NCI-H2227 treated with DMSO at 0.1 percent for 48 hours (cell line): ENCODE results near the gene TBCCD1.
"Not testable (repeated sequence)": the region's sequence is repeated elsewhere in the genome, so short reads cannot be mapped to it uniquely, and the experiment has no call there.

Experiments used
- DNase-seq: peaks from one replicate; lab custom pipeline; 2025; lab: John Stamatoyannopoulos, UW

Gene TBCCD1

DNA sequence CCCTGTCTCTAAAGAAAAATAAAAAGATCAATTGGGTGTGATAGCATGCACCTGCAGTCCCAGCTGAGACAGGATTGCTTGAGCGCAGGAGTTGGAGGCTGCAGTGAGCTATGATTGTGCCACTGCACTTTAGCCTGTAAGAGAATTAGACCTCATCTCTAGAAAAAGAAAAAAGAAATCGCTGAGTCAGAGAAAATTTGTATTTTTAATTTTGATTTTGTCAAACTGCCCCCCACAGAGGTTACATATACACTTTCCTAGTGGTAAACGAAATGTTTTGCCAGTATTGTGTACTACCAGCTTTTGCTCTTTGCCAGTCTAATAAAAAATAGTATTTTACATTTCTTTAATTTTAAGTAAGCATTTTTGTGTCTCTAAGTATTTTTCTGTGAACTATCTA, 17.6 kb downstream of the TBCCD1 start:
- no peak for DNase-seq

DNA sequence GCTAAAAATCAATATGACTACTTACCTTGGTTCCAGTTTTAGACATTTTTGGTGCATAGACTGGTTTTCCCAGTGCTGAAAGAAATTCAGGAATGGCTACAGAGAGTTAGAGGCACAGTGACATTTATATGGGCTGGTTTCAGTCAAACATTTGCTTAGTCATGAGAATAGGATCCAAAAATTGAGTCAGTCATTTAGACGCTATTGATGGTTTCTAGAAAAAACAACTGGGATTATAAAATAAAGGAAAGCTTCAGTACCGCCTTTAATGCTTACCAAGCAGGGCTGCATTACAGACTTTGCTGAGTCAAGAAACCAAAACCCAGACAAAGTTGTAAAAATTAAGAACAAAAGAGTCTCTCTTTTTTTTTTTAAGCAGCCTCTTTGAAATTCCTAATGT, 22.9 kb downstream of the TBCCD1 start, which contains the start of gene CRYGS:
TSS of gene CRYGS (minus strand) at position 100 of the 400 bp plus-strand sequence. CDS start at position 46, 54 bp downstream.
- DNase-seq: no peak

DNA sequence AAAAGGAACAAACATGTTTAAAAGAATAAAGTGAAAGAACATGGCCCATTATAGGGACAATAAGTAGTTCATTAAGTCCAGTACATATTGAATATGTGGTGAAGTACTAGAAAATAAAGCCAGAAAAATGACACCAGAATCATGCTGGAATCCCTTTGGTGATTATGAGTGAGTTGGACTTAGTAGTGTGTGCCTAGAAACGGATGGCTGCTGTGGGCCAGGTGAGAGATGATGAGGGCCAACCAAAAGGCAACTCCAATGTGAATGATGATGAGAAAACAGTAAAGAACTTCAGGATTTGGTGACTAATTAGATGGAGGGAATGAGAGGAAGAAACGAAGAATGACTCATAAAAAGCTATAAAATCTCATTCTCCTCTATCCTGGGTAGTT, 26.3 kb downstream of the TBCCD1 start:
- DNase-seq: no peak

DNA sequence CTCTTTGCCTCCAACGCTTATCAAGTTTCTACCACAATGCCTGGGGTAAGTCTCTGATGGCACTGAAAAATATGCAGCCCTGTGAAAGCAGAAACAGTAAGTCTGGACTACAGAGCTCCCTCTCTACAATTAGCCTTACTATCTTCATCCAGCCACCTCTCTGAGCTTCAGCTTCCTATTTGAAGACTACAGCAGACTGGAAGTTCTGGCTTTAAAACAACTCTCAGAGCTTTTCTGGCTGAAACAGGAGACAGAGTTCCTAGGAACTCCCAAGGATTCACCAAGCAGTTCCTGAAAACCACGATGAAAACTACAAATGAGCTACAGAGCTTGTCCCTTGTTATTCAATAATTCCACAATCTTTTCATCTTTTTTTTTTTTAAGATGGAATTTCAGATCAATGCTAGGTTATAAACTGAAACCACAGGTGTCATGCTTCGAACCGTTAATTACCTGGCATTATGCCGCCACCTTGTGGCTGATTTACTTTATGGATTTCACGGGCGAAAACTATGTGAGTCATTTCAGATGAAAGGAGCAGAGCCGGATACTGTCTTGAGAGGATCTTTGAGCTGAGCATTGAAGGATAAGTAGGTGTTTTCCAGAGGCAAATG, 26.8 kb downstream of the TBCCD1 start:
- peak; percentile 78 for DNase-seq

DNA sequence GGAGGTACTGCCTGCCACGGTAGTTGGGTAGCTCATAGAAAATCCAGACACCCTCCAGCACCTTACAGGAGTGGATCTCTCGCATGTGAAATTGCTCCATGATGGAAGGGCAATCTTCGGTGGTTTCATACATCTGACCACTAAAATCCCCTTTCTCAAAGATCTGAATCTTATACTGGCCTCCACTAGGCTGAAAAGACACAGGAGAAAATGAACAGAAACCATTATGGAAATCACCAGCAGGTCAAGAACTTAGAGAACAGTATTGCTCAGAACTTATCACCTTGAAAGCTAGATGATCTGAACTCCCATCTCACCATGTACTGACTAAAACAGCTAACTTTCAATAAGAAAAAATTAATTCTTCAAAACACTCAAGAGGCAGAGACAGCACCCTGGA, 28.4 kb downstream of the TBCCD1 start:
- no peak for DNase-seq

DNA sequence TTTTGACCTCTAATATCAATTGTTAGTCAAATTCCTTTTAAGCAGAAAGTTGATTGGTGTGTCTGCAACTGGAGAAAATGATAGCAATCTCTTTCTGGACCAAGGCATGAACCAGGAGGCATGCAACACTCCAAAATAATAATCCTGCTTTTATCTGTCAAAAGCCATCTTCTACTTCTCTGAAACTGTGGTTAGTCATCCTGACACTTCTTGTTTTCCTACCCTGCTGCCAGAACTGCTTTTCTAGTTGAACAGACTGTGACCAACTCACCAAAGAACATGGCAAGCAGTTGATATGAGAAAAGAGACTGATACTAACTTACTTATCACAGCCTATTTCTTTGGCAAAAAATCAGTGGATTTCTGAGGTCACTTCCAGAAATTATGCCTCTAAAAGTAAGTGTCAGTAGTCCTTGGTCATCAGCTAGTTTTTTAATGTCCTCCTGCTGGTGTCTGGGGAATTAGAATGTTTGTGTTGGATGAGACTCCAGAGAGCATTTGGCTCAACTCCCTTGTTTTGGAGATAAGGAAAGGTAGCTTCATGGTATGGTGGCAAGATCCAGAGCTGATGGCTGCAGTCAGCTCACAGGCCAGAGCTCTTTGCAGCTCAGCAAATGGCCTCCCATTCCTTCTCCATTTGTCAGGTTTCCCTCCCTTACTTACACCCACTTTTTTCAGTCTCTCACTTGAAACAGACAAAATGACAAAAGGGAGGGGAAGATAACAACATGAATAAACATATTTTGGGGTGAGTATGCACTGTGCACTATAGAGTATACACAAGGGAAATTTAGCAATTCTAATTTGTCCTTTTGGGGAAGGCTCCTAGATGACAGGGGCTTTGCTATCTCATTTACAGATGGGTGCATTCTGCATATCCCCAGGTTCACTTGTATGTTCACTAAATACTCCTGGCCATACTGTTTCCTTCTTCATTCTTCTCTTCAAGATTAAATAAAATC, 30.0 kb downstream of the TBCCD1 start:
- DNase-seq: no peak

DNA sequence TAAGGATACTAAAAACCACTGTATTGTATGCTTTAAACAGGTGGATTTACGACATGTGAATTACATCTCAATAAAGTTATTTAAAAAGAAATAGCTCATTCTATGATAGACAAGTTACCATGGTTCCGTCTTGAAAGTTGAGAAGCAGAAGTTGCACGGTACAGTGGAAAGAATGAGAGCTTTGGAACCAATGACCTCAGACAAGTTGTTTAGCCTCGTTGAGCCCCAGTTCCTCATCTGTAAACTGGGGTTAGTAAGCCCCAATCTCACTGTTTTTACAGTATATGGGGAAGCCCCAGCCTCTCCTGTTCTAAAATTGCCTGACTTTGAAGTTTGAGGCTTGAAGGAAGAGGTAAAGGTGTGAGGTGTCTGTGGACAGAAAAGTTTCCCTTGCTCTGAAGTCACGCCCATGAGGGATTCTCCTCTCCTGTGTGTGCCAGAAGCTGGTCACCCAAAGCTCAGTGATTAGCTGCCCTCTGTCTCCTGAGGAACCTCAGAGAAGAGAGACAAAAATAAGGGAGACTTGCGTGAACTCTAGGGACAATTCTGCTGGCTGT, 32.9 kb downstream of the TBCCD1 start:
- no peak for DNase-seq

DNA sequence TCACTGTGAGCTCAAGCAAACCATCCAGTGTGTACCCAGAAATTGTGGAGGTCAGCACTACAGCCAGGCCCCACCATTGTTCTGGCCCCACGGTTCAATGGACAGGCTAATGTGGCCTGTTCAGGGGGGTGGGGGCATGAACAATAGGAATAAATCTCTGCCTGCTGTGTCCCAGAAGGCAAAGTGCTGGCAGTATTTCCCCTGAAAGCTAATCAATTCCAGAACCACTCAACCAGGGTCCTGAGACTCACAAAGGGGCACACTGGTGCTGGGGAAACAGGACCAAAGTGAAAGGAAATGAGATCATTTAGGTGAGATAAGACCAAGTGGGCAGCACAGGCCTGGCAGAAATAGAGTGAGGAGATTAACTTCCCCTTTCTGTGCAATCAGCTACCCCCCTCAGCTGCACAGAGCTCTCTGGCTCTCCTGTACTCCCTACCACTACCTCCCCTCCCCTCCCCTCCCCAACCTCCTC, 34.5 kb downstream of the TBCCD1 start:
- DNase-seq: no peak

DNA sequence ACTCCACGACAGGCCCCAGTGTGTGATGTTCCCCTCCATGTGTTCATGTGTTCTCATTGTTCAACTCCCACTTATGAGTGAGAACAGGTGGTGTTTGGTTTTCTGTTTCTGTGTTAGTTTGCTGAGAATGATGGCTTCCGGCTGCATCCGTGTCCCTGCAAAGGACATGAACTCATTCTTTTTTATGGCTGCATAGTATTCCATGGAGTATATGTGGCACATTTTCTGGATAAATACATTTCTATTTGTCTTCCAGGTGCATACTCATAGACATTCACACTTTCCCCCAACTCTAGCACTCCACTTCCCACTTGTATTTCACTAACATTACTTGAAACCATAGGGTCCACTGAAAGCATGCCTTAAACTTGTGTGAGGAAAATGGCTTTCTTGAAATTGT, 35.4 kb downstream of the TBCCD1 start:
- DNase-seq: not testable (repeated sequence)

DNA sequence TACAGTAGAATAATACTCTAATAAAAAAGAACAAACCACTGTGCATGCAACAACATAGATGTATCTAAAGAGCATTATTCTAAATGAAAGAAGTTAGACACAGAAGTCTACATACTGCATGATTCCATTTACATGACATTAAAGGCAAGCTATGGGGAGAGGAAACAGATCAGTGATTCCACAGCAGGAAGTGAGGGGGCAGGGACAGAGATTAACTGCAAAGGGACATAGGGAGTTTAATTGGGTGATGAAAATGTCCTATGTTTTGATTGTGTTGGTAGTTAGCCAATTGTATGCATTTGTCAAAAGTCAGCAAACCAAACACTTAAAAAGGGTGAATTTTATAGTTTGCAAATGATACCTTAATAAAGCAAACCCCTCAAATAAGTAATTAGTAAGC, 36.7 kb downstream of the TBCCD1 start:
- no peak for DNase-seq

DNA sequence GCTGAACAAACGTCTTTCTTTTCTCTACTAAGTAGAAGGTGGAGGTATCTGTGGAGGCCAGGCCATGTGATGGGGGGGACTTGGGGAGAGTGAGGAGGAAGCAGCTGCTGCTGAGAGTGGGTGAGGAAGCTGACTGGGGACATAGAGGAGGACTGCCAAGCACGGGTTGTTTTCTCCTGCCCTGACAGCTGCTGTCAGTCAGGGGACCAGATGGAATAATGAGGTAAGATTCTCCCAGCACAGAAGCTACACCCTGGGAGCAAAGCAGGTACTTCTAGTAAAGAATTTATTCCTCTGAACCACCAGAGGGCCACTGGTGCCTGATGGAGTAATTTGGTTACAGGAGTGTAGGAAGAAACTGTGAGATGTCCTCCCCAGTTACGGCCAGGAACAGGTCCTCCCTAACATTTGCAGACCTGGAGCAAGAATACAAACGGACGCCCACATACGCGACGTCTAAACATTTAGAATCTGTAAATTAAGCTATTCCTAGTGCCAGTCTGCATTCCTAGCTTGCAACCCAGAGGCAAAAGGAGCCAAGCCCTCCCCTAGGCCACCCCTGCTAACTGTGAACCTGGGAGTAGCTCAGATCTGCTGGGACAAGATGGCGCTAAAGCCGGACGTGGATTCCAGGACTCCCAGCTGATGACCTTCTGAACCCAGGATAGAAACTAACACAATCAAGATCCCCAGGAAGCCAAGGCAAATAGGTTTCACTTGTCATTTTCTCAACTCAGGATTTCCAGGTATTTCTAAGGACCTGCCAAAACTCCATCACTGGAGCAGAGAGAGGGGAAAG, 37.7 kb downstream of the TBCCD1 start:
- DNase-seq: no peak

DNA sequence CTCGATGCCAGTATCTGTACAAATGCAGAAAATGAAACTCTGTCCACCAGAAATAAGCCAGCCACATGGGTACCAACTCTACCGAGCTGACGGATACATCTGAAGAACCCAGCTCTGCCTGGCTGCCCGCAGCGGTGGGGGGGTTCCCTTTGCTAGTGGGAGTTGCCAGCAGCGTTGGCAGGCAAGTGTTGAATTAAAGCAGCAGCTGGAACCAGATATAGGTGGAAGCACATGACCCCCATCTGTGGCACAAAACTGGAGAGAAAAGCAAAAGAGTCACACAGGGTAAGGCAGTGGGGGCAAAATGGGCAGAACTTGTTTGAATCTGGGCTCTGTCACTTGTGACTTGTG, 40.9 kb downstream of the TBCCD1 start:
- DNase-seq: no peak

DNA sequence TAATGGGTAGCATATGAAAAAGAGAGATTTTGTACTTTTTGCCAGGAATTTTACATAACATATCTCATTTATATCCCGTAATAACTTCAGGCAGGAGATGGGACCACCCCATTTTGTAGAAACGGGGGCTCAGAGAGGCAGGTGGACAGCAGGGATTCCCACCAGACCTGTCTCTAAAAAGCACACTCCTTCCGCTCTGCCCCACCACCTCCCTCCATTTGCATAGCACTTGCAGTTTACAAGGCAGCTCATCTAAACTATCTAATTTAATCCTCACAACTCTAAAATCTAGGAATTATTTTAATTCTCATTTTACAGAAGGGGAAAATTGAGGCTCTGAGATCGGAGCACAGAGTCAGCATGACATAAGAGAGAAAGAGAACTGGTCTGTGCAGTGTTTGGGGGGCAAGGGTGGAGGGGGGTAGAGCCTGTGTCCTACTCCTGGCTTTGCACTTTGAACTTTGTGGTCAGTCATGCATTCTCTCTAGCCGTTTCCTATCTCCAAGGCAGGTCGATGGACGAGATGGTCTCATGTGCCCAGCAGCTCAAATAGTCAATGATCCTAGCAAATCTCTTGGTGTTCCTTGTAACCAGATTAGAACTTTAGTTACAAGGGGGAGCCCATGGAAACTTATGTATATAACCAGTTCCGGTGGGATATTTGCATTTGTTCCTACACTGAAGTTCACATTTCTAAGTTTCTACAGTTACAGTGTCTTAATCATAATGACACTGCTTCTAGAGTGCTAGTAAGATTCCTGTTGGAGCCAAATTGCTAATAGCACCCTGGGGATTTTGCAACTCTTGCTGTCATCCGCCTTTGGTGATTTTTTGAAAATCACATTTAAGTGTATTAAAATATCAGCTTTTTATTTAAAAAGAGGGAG, 41.5 kb downstream of the TBCCD1 start:
- DNase-seq: no peak

DNA sequence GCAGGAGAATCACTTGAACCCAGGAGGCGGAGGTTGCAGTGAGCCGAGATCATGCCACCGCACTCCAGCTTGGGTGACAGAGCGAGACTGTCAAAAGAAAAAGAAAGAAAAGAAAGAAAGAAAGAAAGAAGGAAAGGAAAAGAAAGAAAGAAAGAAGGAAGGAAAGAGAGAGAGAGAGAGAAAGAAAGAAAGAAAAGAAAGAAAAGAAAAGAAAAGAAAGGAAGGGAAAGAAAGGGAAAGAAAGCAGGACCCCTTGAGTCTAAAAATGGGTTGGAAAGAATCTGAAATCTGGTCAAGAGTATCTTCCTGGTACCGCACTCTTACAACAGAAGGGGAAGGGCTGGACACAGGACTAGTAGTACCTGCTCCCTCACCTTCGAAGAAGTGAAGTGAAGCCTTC, 42.5 kb downstream of the TBCCD1 start:
- no peak for DNase-seq

DNA sequence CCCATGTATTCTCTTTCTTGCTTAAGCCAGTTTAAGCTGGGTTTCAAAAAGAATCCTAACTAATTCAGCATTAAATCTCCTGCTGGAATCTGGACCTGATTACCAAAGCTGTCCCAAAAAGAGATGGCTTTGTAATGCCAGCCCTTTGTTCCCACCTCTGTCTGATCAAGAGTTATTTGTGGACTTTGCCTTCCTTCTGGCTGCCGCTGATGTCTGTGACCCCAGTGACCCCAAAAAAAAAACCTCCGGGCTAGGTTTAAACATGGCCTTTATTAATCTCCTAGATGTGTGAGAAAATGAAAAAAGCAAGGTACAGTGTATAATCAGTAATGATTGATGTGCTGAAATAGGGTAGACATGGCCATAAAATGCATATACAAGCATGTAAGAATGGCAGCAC, 43.7 kb downstream of the TBCCD1 start:
- no peak for DNase-seq

DNA sequence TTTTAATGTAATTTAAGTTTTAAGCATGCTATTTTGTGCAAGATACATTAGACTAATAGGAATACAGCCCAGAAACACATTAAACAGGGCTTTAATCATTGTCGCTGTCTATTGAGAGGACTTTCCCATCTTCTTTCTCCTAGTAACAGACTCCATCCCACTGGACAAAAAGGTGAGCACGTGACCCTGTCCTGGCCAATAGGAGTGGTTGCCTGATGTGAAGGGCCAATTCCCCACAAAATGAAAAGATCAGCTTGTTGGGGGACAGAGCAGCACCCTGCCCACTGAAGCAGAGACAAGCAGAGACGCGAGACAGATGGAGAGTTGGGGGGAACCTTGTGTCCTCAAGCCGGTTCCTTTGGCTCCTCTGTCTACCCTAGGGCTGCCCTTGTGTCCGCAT, 44.1 kb downstream of the TBCCD1 start:
- DNase-seq: no peak

DNA sequence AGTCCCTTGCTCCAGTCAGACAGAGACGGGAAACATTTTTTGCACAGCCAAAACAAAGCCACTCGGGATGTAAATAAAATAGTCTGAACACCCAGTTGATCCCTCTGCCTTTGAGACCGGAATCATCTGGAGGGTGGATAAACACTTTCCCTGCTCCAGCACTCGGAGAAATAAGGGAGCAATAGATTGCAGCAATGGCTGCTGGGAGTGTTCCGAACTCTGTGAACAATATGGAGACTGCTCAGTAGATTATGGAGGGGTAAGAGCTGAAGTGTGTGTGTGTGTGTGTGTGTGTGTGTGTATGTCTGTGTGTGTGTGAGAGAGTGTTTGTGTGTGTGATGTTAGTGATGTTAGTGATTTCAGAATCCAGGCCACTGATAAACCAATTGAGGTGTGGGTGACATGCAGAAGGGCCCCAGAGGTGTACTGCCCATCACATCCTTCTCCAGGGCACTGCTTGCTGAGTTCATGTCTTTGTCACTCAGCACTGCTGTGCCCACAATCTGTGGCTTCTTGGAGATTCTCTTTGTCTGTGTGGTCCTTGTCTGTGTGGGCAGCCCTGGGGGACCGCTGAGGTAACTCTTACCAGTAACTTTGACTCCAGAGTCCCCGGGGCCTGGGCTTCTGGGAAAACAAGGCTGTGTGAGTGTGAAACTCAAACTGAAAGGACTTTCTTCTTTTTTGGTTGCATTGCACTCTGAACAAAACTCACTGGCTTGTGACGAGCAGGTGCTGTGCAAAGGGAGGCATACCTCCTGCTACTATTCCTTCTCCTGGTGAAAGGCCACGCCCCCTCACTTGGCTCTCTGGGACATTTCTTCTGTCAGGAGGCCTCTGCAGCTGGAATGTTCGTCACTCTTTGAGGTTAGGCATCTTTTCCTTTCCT, 45.9 kb downstream of the TBCCD1 start:
- no peak for DNase-seq

DNA sequence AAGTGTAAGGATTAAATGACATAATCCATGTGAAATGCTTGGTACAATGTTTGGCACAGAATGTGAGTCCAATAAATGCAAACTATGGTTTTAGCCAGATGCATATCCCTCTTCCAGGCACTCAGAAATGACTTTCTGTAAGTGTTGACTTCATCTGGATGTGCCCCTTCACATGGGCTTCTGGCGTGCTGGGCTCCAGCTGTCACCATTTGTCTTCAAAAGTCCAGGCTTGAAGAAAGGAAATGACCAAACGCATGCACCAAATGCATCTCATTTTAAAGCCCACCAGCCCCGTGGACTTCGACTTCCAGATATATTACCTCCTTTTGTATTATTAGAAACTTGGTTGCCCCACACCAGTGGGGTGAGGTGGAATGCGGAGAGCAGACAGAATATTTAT, 46.7 kb downstream of the TBCCD1 start:
- no peak for DNase-seq

DNA sequence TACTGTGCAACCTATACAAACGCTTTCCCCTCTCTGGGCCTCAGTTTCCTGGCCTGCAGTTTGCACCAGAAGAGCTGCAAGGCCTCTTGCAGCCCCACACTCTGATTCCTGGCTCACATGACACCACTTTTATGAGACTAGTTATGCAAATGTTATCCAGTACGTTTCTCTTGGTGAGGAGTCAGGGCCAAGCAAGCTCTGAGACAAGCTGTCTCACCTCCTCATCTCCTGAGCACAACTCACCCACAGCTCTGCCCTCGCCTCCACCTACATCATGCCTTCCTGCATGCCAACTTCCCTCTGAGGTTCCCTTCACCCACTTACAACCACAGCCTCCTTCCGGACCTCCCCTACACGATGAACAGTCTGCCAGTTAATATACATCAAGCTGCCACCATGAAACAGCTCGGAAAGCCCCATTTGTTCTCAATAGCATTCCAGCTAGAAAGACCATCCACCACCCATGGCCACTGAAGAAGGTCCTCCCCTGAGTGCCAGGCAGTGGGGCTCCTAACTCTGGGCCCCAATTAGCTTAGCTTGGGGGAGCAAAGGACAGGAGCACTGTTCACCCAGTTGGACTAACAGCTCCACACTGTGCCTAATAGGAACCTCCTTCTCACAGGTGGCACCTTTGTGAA, 48.0 kb downstream of the TBCCD1 start:
- no peak for DNase-seq

DNA sequence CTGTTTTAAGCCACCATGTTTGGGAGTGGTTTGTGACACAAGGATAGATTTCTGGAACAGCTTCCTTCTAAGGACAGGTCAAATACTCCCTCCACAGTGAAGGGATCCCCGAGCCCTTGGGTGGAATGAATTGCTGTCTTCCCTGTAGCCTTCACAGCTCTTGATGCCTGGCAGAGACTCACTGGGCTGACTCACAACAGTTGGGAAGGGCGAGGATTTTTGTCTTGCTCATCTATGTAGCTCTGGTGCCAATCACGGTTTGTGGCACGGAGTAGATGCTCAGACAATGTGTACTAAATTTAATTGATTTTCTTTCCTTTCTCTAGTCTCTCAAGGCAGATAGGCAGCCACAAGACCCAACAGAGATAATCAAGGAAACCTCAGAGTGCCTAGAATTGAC, 49.9 kb downstream of the TBCCD1 start:
- no peak for DNase-seq
